ENCODE results near the gene SETDB1. TPM values are rescaled to one million over a fixed set of nuclear protein-coding genes. Genes with fewer than 3 reads are reported as not detected.

Gene SETDB1
- total and polyA plus RNA-seq, 11 donors = 12.5 to 28.0 (median 16.8) TPM

GRCh38 chr1:150917387-150917786, 8.8 kb upstream of the SETDB1 start:
- Histone ChIP-seq H3K36me3 (no peaks in the 10 kb centered on the region), H3K27ac (no peak overlapping the region), H3K4me3 (no peak overlapping the region), H3K4me1 (peaks cover 0 to 3% (median 0%) of the 10 kb centered on the region in 12 donors), H3K27me3 (no peaks in the 10 kb centered on the region), H3K9me3 (no peaks in the 10 kb centered on the region)
- 87 to 91% (median 89%) methylated on average over 7 of the region's 7 CpGs for WGBS, 4 donors
- ATAC-seq (no peak), DNase-seq (no peak)
- no peak for TF ChIP-seq POLR2A (IDR thresholded peaks at IDR 0.05)
- TF ChIP-seq, protein P1, sequence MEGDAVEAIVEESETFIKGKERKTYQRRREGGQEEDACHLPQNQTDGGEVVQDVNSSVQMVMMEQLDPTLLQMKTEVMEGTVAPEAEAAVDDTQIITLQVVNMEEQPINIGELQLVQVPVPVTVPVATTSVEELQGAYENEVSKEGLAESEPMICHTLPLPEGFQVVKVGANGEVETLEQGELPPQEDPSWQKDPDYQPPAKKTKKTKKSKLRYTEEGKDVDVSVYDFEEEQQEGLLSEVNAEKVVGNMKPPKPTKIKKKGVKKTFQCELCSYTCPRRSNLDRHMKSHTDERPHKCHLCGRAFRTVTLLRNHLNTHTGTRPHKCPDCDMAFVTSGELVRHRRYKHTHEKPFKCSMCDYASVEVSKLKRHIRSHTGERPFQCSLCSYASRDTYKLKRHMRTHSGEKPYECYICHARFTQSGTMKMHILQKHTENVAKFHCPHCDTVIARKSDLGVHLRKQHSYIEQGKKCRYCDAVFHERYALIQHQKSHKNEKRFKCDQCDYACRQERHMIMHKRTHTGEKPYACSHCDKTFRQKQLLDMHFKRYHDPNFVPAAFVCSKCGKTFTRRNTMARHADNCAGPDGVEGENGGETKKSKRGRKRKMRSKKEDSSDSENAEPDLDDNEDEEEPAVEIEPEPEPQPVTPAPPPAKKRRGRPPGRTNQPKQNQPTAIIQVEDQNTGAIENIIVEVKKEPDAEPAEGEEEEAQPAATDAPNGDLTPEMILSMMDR (IDR thresholded peaks at IDR 0.05) = no peak
- intact Hi-C loops (cut with DNase I) = no loop called here

- 47 to 52% (median 49%) methylated on average over 2 of the region's 2 CpGs for WGBS, 4 donors
- Histone ChIP-seq H3K4me3 (no peak overlapping the region), H3K4me1 (peaks cover 0 to 21% (median 8%) of the 10 kb centered on the region in 12 donors), H3K27me3 (no peaks in the 10 kb centered on the region), H3K9me3 (no peaks in the 10 kb centered on the region), H3K36me3 (peaks cover 0 to 2% (median under 1%) of the 10 kb centered on the region in 9 donors), H3K27ac (no peak overlapping the region)
- TF ChIP-seq POLR2A (IDR thresholded peaks at IDR 0.05) = no peak
- TF ChIP-seq, protein P1 (IDR thresholded peaks at IDR 0.05) = peak; percentile 53 to 74 (median 64)
- DNase-seq (peak in 4 of 5 donors; percentile 44 to 67 (median 56)), ATAC-seq (peak in 1 of 4 donors; percentile 26)
- intact Hi-C loops (cut with DNase I) = loop anchor here in 1 of 10 donors (10.0 kb wide), 1 partner anchor 48 kb away; the partner anchor contains the start of gene ARNT
Observed at GRCh38 chr1:150922519-150922975, 3.6 kb upstream of the SETDB1 start.

- H3K4me1 ChIP-seq = peaks cover 0 to 30% (median 10%) of the 10 kb centered on the region in 12 donors
- H3K27ac ChIP-seq = peak overlapping the region in 2 of 12 donors; percentile 61 to 75
- TF ChIP-seq, protein P1 (IDR thresholded peaks at IDR 0.05) = no peak
- no peak for TF ChIP-seq POLR2A (IDR thresholded peaks at IDR 0.05)
- ATAC-seq = no peak
- intact Hi-C loops (cut with DNase I) = loop anchor here in 7 of 10 donors (2.0 to 10.0 kb wide), 6 partner anchors 38 to 363 kb away; partner anchors contain the start of genes ARNT (in 3 of the 7), CERS2 (in 3 of the 7) and CTXND2 (in 1 of the 7)
- H3K4me3 ChIP-seq = peak overlapping the region in 8 of 12 donors; percentile 66 to 86 (median 74)
- H3K36me3 ChIP-seq = peaks cover 0 to 27% (median 25%) of the 10 kb centered on the region in 9 donors
- WGBS, 4 donors = 51 to 87% (median 84%) methylated on average over 23 of the region's 23 CpGs
- peak in 2 of 5 donors; percentile 8 to 17 for DNase-seq
- no peaks in the 10 kb centered on the region for H3K27me3 ChIP-seq
- no peaks in the 10 kb centered on the region for H3K9me3 ChIP-seq
Observed at GRCh38 chr1:150925080-150925479, 1.1 kb upstream of the SETDB1 start.

DNA sequence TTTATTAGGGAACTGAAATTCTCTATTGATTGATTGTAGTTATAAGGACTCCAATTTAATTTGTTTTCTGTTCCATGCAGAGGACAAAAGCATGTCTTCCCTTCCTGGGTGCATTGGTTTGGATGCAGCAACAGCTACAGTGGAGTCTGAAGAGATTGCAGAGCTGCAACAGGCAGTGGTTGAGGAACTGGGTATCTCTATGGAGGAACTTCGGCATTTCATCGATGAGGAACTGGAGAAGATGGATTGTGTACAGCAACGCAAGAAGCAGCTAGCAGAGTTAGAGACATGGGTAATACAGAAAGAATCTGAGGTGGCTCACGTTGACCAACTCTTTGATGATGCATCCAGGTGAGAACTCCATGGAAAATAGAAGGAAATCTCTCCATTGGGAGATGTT, 1.5 kb downstream of the SETDB1 start:
- ATAC-seq (no peak), DNase-seq (no peak)
- Histone ChIP-seq H3K27me3 (no peaks in the 10 kb centered on the region), H3K27ac (peak overlapping the region in 1 of 12 donors; percentile 92), H3K9me3 (peaks cover 0 to 20% (median 3%) of the 10 kb centered on the region in 12 donors), H3K36me3 (peaks cover 0 to 53% (median 51%) of the 10 kb centered on the region in 9 donors), H3K4me1 (peaks cover 0 to 25% (median 10%) of the 10 kb centered on the region in 12 donors), H3K4me3 (peak overlapping the region in 1 of 12 donors; percentile 72)
- no peak for TF ChIP-seq POLR2A (IDR thresholded peaks at IDR 0.05)
- TF ChIP-seq, protein P1 (IDR thresholded peaks at IDR 0.05) = no peak
- intact Hi-C loops (cut with DNase I) = loop anchor here in 6 of 10 donors (2.0 to 10.0 kb wide), 6 partner anchors 40 to 365 kb away; partner anchors contain the start of genes ARNT (in 4 of the 6), CERS2 (in 3 of the 6) and CTXND2 (in 1 of the 6)
- WGBS, 4 donors = 87 to 96% (median 91%) methylated on average over 4 of the region's 4 CpGs
